ENCODE measurements around the gene CSNK1G1. TPM values are rescaled to one million over a fixed set of nuclear protein-coding genes. Genes with fewer than 3 reads are reported as not detected.

The CSNK1G1 gene
- total and polyA plus RNA-seq, 12 donors: 1.9 to 9.4 (median 7.4) TPM

GRCh38 chr15:64182859-64183370 lies 173.1 kb downstream of the CSNK1G1 start:
- ATAC-seq: no peak
- WGBS, 2 donors: 81 to 82% methylated on average over 4 of the region's 4 CpGs

GRCh38 chr15:64180235-64180824 lies 175.6 kb downstream of the CSNK1G1 start:
- WGBS, 2 donors: 67 to 73% methylated on average over 8 of the region's 8 CpGs
- Histone ChIP-seq H3K36me3 (peaks cover 0 to 93% (median 7%) of the 10 kb centered on the region in 9 donors), H3K27me3 (no peaks in the 10 kb centered on the region), H3K9me3 (no peaks in the 10 kb centered on the region), H3K4me1 (peaks cover 0 to 6% (median 0%) of the 10 kb centered on the region in 9 donors), H3K27ac (no peak overlapping the region), H3K4me3 (no peak overlapping the region)
- ATAC-seq (no peak), DNase-seq (no peak)
- TF ChIP-seq CTCF (IDR thresholded peaks at IDR 0.05): no peak
- intact Hi-C loops (cut with DNase I): no loop called here

More at GRCh38 chr15:64182859-64183370, 173.1 kb downstream of the CSNK1G1 start:
- no peak for TF ChIP-seq CTCF (IDR thresholded peaks at IDR 0.05)
- Histone ChIP-seq H3K36me3 (peaks cover 0 to 91% (median 7%) of the 10 kb centered on the region in 9 donors), H3K27me3 (no peaks in the 10 kb centered on the region), H3K4me1 (peaks cover 0 to 6% (median 0%) of the 10 kb centered on the region in 9 donors), H3K9me3 (no peaks in the 10 kb centered on the region), H3K27ac (no peak overlapping the region), H3K4me3 (no peak overlapping the region)
- no peak for DNase-seq
- intact Hi-C loops (cut with DNase I): no loop called here

GRCh38 chr15:64166102-64166890 lies 189.7 kb downstream of the CSNK1G1 start:
- ATAC-seq: no peak
- TF ChIP-seq CTCF (IDR thresholded peaks at IDR 0.05): no peak
- H3K27me3 ChIP-seq: no peaks in the 10 kb centered on the region
- no peak overlapping the region for H3K27ac ChIP-seq
- H3K9me3 ChIP-seq: no peaks in the 10 kb centered on the region
- WGBS, 2 donors: 83 to 87% methylated on average over 5 of the region's 5 CpGs
- H3K4me3 ChIP-seq: no peak overlapping the region
- intact Hi-C loops (cut with DNase I): loop anchor here in 2 of 10 donors (10.0 kb wide), 2 partner anchors 189 to 219 kb away; partner anchors contain the start of genes CSNK1G1 (in 1 of the 2), PCLAF (in 1 of the 2) and TRIP4 (in 1 of the 2)
- no peak for DNase-seq
- peaks cover 0 to 23% (median 5%) of the 10 kb centered on the region in 9 donors for H3K36me3 ChIP-seq
- H3K4me1 ChIP-seq: peaks cover 5 to 23% (median 18%) of the 10 kb centered on the region in 9 donors

- H3K4me1 ChIP-seq: peaks cover 19 to 42% (median 37%) of the 10 kb centered on the region in 9 donors
- H3K36me3 ChIP-seq: peaks cover 0 to 25% (median 23%) of the 10 kb centered on the region in 9 donors
- no peak overlapping the region for H3K4me3 ChIP-seq
- WGBS, 2 donors: 92 to 96% methylated on average over 4 of the region's 4 CpGs
- no peak for ATAC-seq
- TF ChIP-seq CTCF (IDR thresholded peaks at IDR 0.05): no peak
- intact Hi-C loops (cut with DNase I): loop anchor here in 2 of 10 donors (10.0 kb wide), 2 partner anchors 190 to 220 kb away; partner anchors contain the start of genes CSNK1G1 (in 1 of the 2), PCLAF (in 1 of the 2) and TRIP4 (in 1 of the 2)
- no peak for DNase-seq
- H3K27me3 ChIP-seq: no peaks in the 10 kb centered on the region
- peak overlapping the region in 5 of 10 donors; percentile 84 to 95 (median 94) for H3K27ac ChIP-seq
- H3K9me3 ChIP-seq: no peaks in the 10 kb centered on the region
Measured at GRCh38 chr15:64164436-64164835, 191.5 kb downstream of the CSNK1G1 start.

Data from heart right ventricle (tissue), 16 donors.